H1 (cell line): ENCODE data around the gene CDH2. TPM values are rescaled to one million over a fixed set of nuclear protein-coding genes. Genes with fewer than 3 reads are reported as not detected.

ENCODE experiments used
- CHD1 ChIP-seq: IDR thresholded peaks from 2 replicates; pipeline ENCODE4 v1.6.1; 2012; ENCODE audit warnings: low read depth, low read length, improper control_type of control experiment
- CHD7 ChIP-seq: fragments of 300-600 bp; sonication (generic); IDR thresholded peaks from 2 replicates; pipeline ENCODE4 v1.7.1; 2012; ENCODE audit warnings: low read length, moderate library complexity, mild to moderate bottlenecking, inconsistent platforms; ENCODE audit not compliant: insufficient replicate concordance
- GABPA ChIP-seq: IDR thresholded peaks from 2 replicates; pipeline ENCODE4 v1.6.1; 2011; ENCODE audit warnings: mild to moderate bottlenecking, low read length, moderate library complexity, borderline replicate concordance; ENCODE audit not compliant: insufficient read depth
- JUN ChIP-seq: IDR thresholded peaks from 2 replicates; pipeline ENCODE4 v1.6.1; 2011; ENCODE audit warnings: low read depth, mild to moderate bottlenecking, improper control_type of control experiment, low read length
- KDM5A ChIP-seq: fragments of 200-600 bp; IDR thresholded peaks from 2 replicates; pipeline ENCODE4 v1.7.1; 2012; ENCODE audit warnings: mild to moderate bottlenecking, low read length, inconsistent platforms, mixed read lengths
- SP1 ChIP-seq: IDR thresholded peaks from 2 replicates; pipeline ENCODE4 v1.6.1; 2011; ENCODE audit warnings: low read depth, low read length
- polyA plus RNA-seq, 7 experiments: library from polyadenylated mRNA; depleted of rRNA in 3 of 7; stranded (reverse) in 5 of 7; unstranded in 2 of 7; fragments of >200 nt in 5 of 7; fragments of 200-250 nt in 2 of 7; gene quantifications; 1 replicate in 5 of 7; 2 replicates in 1 of 7; 4 replicates in 1 of 7; pipeline versions ENCODE4 v1.2.1 to v1.2.3, GENCODE V29; 2011 to 2013; ENCODE audit warnings: missing spikeins in 2 of 7, mixed read lengths in 2 of 7
- total RNA-seq: library from RNA; stranded (reverse); fragmentation: NEBNext Ultra II Directional; extraction: Animal tissue kit (Norgen Biotek cat#: 25700); gene quantifications from 2 replicates; pipeline ENCODE4 v1.2.1, GENCODE V29; 2021
- TF ChIP-seq, protein P1 (sequence below): IDR thresholded peaks from 2 replicates; pipeline ENCODE4 v1.6.1; 2011; ENCODE audit warnings: low read depth, mild to moderate bottlenecking, low read length; ENCODE audit not compliant: insufficient read depth

CDH2 gene
- total and polyA plus RNA-seq, 2 of the 8 experiments (the other 6 are each of a cell fraction or from before 2014, with no cell fraction given) = 15.0 to 56.5 TPM

GRCh38 chr18:28088477-28088876, 88.5 kb downstream of the CDH2 start (continued):
- no peak for TF ChIP-seq CHD7
- peak; percentile 53 for TF ChIP-seq SP1
- TF ChIP-seq, protein P1, sequence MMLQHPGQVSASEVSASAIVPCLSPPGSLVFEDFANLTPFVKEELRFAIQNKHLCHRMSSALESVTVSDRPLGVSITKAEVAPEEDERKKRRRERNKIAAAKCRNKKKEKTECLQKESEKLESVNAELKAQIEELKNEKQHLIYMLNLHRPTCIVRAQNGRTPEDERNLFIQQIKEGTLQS = no peak
- no peak for TF ChIP-seq JUN
- no peak for TF ChIP-seq KDM5A
- TF ChIP-seq GABPA = no peak
- no peak for TF ChIP-seq CHD1
